Right ventricle myocardium inferior (tissue), 1 donor: ENCODE measurements around the gene CDK11B. TPM values are rescaled to one million over a fixed set of nuclear protein-coding genes. Genes with fewer than 3 reads are reported as not detected.
"Not testable (repeated sequence)": the region's sequence is repeated elsewhere in the genome, so short reads cannot be mapped to it uniquely, and the experiment has no call there.

Experiments
- ATAC-seq: fragments of 200-7000 bp; cut with Tn5 transposase; one replicate; pipeline ENCODE4 v1.9.1; 2020; ENCODE audit warnings: mild to moderate bottlenecking, moderate library complexity
- DNase-seq: peaks from one replicate; pipeline ENCODE4 v3.0.0; 2021; ENCODE audit errors: missing footprints
- intact Hi-C: fragments of 100-400 bp; cut with DNase I; formaldehyde crosslinking; loops from one replicate; pipeline ENCODE4 v1.11.0; 2022
- total RNA-seq: library from RNA; stranded (reverse); fragmentation: NEBNext Ultra II Directional; extraction: Animal tissue kit (Norgen Biotek cat#: 25700); gene quantifications from one replicate; pipeline ENCODE4 v1.2.1, GENCODE V29; 2021
- donor health status: DM: no; HTN: yes; CAD: no; lungs with severe emphysema.

The CDK11B gene
- total RNA-seq, 1 donor from 2014 or later: 24.0 TPM

DNA sequence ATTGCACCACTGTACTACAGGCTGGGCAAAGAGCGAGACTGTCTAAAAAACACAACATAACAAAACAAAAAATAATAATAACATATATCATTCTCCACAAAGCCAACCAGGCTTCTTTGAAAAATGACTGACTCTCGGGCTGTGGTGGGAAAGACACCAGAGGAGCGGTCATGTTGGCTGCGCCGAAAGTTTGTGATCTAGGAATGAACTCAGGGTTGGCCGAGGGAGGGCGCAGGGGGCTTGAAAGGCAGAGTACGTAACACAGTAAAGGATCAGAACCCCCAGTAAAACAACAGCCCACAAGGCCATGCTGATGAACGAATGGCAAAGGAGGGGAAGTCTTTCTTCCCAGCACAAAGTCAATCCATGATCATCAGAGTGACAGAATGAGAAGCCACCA lies 29.0 kb upstream of the CDK11B start:
- DNase-seq (no peak), ATAC-seq (no peak)
- intact Hi-C loops: no loop called here

DNA sequence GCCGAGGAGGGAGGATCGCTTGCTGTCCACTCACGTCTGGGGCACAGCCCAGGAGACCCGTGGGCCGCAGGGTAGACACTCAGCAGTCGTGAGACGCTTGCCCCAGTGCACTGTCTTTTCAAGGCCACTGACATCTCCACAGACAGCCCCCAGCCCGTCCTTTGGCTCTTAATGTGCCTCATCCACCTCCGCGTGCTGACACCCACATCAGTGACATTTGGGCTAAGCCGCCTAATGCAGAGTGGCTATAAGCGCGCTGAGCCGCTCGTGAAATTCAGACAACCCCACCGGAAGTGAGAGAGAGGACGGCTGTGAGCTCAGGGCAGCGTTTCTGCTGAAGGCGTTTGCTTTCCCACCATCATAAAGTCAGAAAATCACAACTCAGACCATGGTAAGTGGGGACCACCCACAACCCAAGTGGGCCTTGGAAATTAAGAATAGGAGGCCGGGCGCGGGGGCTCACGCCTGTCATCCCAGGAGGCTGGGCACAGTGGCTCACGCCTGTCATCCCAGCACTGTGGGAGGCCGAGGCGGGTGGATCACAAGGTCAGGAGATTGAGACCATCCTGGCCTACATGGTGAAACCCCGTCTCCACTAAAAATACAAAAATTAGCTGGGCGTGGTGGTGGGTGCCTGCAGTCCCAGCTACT lies 25.4 kb upstream of the CDK11B start:
- intact Hi-C loops: no loop called here
- ATAC-seq (no peak), DNase-seq (no peak)

DNA sequence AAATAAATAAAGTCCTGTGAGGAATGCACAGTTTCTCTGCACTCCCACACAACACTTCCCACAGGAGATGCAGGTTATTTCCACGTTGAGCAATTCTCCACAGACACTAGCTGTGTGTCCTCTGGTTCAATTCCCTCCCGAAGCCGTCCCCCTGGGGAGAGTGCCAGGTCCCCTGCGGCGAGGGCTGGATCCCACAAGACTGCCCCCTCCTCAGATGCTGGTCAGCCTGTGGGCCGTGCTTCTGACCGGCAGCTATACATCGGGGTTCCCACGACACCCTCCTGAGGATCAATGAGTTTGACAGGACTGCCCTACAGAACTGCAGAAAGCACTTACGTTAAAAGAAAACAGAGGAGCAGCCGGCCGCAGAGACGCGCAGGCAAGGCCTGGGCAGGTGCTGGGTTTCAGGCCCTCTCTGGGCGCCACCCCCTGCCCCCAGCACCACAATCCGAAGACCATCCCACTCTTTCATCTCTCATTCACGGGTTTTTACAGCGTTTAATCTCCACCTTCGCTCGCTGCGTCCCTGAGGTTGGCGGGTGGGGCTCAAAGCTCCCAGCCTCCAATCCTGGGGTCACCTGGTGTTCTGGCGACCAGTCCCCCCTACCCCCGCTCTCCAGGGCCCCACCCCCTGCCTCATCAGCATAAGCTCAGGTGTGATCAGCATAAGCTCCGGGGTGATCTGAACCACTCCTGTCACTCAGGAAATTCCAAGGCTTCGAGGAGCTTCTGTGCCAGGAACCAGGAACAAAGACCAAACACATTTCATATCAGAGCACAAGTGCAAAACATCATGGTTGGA lies 24.5 kb upstream of the CDK11B start:
- DNase-seq (no peak), ATAC-seq (no peak)
- intact Hi-C loops: no loop called here

DNA sequence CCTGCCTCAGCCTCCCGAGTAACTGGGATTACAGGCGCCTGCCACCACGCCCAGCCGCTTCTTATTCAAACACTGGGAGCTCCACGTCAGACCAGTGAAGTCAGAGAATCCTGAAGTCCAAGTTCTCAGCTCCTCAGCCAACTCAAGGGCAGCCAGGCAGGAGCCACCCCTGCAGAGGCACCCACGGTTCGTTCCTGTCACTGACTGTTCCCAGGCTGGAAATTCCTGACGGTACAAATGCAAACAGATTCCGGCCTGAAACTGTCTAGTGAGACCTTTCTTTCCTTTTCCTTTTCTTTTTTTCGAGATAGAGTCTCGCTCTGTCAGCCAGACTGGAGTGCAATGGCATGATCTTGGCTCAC lies 22.1 kb upstream of the CDK11B start:
- DNase-seq: no peak

DNA sequence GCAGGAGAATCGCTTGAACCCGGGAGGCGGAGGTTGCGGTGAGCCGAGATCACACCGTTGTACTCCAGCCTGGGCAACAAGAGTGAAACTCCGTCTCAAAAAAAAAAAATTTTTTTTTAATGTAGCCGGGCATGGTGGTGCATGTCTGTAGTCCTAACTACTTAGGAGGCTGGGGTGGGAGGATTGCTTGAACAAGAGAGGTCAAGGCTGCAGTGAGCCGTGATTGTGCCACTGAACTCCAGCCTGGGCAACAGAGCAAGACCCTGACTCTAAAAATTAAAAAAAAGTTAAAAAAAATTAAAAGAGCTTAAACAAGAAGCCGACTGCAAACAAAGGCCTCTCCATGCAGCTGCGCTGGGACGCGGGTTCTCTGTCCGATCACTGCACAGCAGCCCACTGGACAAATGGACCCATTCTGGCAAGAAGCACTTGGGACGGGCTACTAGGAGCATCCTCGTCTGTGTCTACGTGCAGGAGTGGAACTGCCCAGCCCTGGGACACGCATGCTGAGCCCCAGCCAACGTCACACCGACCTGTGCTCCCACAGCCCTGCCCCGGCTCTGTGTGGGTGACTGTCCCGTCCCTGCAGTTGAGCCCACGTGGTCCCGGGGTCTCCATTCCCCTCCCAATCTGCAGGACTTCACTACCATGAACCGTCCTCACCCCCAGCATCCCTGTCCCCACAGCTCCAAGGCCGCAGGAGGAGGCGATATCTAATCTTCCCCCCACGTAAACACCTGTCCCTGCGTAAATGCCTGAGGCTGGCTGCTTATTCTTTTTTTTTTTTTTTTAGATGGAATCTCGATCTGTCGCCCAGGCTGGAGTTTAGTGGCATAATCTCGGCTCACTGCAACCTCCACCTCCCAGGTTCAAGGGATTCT lies 21.5 kb upstream of the CDK11B start:
- intact Hi-C loops: no loop called here
- ATAC-seq (no peak), DNase-seq (no peak)

More for the DNA sequence above, 22.1 kb upstream of the CDK11B start:
- no peak for ATAC-seq
- intact Hi-C loops: no loop called here

DNA sequence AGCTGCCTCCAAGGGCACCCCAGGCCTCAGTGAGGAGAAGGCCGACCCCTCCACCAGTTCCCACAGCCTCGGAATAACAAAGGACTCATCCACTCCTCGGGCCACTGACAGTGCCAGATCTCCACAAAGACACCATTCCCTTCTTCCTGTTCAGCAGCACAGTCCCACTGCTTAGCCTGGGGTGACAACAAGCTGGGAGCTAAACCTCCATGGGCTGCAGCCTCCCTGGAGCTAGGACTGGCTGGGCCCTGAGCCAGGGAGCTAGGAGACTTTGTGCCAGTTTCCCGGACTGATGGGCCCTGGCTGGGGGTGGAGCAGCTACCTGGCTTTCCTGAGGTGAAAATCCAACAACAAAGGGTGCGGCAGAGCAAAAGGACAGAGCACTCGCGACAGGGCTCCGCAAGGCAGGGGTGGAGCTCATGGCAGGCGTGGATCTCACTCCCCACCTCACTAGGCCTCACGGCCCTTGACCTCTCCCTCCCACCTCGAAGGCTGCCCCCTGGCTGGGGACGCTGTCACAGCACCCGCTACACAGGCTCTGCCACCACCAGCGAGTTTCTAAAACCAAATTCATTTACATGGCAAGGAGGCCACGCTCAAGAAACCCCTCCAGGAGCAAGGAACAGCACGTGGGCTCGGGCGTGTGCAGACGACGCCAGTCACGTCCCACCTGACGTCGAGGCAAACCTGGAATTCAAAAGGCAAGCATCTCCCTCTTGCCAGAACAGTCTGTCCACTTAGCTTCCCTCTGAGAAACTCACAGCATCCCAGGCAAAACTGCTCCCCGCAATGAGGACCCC lies 20.0 kb upstream of the CDK11B start:
- DNase-seq: no peak
- no peak for ATAC-seq

DNA sequence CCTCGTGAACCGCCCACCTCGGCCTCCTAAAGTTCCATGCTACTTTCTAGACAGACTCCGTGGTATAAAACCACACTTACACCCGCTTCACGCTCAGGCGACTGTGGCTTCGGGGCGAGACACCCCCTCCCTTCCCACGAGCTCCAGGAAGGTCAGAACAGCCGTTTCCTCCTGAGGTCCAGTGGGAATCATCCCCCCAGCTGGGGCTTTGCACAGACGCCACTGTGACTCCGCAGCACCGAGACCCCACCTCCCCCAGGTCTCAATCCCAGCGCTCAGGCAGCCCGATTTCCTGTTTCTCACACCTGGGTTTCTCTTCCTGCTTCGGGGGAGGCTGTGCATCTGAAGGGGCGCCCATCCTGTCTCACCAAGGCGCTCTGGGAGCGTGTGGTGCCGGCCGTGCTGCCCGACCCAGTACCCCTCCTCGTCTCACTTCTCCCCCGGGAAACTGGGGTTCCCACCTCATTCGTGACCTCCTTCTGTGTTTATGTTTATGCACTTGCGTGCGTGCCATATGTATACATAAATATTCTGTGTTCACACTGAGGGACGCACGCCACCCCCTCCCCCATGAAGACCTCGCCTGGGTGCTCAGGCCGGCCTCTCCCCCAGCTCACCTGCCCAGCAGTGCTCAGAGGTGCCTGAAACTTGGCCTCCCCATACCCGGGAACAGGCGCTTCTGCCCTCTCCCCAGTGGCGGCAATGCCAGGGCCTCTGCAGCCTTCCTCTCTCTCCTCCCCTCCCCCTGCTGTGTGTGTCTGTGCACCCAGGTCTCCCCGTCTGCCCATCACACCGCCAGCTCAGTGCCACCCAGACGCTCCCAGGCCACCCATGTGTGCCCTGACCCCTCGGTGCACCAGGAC lies 19.1 kb upstream of the CDK11B start:
- intact Hi-C loops: no loop called here
- no peak for ATAC-seq
- DNase-seq: no peak

More for the DNA sequence above, 20.0 kb upstream of the CDK11B start:
- intact Hi-C loops: no loop called here

DNA sequence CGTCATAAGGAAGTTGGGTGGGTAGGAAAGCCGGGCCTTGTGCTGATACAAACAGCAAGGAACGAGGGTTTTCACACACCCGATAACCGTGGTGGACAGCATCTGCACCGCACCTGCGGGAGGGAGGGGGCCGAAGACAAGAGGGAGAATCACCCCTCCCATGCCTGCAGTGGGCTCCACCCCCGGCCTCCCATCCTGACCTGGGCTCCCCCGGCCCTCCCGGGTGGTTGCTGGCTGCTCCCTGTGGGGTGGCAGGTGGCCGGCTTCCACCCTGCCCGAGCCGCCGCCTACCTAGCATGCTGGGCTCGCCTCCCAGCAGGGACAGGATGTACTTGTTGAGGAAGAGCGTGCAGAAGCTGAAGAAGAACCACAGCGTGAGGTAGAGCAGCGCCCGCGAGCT lies 17.3 kb upstream of the CDK11B start:
- intact Hi-C loops: not testable (repeated sequence)

DNA sequence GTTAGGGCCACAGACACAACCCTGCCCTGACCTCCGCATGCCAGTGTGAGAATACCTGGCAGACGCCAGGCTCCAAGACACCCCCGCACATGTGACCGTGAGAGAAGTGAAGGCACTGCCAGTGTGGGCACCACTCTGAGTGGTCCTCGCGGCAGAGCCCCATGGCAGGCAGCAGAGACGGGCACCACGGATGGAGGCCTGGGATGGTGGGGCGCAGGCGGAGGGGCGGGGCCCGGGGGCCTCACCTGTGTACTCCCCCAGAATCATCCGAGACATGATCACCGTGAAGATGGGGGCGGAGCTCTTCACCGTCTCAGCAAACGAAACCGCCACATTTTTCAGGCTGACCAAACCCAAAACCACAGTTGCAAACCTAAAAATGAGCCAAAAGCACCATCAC lies 16.4 kb upstream of the CDK11B start:
- ATAC-seq, intact Hi-C loops, DNase-seq: not testable (repeated sequence)

More for the DNA sequence above, 17.3 kb upstream of the CDK11B start:
- DNase-seq, ATAC-seq: not testable (repeated sequence)

DNA sequence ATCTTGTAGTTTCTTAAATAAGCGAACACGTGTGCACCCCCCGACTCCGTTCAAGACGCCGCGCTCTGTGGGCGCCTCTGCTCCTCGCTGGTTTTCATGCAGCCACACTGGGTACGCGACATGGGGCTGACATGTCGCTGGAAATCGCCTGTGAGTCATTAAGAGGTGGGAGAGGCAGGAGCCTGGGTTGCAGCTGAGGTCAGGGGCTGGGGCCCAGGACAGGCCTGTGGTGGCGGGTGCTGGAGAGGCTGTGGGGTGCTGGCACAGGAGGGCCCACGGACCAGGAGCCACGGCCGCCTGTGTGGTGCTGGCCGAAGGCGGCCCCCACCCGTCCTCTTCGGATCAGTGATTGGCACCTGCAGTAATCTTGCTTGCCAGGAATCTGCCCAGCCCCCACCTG lies 16.0 kb upstream of the CDK11B start:
- intact Hi-C loops, ATAC-seq, DNase-seq: not testable (repeated sequence)

DNA sequence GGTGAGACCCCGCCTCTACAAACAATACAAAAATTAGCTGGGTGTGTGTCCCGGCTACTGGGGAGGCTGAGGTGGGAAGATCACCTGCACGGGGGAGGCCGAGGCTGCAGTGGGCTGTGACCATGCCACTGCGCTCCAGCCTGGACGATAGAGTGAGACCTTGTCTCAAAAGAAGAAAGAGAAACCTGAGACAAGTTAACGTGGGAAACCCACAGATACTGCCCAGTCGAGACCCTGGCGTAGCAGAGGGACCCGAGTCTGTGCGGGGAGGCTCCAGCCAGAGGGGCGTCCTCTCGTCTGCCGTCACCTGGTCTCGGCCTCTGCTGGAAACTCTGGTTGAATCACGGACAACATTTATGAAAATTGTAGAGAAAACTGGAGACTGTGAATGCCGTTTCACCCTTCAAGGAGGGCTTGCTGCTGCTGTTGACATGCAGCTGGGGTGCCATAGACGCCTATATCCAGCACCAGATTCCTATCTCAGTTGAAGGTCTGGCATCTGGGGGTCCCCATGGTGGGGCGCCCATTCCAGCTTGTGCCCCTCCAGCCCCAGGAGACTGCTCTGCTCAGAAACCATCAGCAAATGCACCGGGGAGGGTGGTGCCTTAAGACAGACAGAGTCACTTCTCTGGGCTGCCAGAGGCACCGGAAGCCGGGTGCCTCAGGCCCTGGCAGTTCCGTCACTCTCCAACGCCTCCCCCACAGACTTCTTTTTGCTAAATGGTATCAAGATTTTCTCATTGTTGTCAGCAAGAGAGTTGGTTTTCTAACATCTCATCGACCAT lies 13.6 kb upstream of the CDK11B start:
- intact Hi-C loops: no loop called here
- ATAC-seq: no peak
- DNase-seq: no peak

DNA sequence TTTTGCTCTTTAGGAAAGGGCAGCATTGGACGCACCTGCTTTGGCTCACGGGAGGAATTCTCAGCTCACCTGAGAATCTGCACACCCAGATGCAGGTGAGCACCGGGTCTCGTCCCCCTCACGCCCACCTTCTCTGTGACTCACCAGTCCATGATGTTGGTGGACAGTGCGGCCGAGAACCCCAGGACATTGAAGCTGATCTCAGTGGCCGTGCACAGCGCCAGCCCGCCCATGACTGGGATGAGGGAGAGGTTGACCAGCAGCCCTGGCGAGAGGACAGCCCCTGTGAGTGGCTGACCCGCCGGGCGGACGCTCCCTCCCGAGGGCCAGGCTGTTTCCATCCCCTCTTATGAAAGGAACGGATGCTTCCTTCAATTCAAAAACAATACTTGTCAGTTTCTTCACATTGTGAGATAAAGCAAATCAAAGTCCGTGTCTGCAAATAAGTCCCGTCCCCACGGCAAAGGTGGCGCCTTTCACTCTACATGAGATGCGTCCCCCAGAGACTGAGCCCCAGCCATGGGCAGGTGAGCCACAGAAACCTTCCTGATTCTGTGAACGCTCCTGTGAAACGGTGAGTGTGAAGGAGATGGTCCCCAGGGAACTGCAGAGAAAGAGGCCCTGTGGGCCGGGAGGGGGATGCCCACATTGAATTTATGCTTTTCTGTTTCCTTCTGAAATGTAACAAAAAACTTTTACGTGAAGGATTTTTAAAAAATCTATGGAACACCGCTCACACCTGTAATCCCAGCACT lies 12.7 kb upstream of the CDK11B start:
- DNase-seq: no peak
- no peak for ATAC-seq
- intact Hi-C loops: no loop called here

DNA sequence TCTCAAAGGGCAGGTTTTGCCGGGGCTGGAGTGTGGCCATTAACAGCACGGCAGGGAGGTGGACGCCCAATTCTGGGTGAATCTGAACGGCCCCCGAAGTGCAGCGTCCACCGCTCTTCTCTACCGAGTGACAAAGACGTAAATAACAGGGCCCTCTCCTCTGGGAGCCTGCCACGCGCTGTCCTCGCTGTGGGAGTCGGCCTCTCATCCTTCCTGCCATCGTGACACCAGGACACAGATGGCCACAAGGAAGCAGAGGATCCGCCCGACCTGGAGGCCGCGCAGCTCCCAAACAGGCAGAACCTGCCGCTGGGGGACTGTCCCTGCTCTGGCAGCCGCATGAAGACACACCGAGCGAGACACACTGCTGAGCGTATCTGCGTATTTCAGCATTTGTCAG lies 12.1 kb upstream of the CDK11B start:
- no peak for ATAC-seq
- intact Hi-C loops: no loop called here
- DNase-seq: no peak

DNA sequence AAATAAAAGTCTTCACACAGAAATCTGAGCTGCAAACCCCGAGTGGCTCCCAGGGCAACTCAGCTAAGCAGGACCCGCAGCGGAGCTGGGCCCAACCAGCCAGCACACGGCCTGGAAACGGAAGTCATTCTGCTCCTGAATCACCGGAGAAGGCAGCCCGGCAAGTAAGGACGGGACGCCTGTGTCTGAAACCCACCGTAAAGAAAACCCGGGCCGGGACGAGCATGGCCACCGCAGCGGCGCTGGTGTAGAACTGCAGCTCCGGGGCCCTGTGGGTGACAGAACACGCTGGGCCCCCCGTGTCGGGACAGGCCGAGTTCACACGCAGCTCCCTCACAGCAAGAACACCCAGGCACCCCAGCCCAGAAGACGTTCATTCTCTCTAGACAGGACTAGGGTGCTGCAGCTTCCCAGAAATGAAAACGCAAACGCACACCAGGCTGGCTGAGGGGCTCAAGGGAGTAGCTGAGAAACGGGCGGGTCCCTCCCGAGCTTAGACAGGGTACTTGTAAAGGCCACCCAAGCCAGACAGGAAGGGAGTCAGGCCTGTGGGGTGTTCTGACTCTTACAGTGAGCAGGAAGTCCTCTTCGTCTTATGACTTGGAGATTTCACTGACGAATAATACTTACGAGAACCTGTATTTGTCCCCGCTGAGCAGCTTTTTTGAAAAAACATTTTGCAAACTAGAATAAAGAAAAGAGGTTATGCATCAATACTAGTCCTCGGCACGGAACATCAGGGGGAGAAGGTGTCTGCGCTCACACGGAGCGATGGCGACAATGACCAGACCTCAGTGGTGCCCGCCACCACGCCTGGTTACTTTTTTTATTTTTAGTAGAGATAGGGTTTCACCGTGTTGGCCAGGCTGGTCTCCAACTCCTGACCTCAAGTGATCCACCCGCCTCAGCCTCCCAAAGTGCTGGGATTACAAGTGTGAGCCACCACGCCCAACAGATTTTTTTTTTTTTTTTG lies 10.9 kb upstream of the CDK11B start:
- ATAC-seq (no peak), DNase-seq (no peak)
- intact Hi-C loops: no loop called here

DNA sequence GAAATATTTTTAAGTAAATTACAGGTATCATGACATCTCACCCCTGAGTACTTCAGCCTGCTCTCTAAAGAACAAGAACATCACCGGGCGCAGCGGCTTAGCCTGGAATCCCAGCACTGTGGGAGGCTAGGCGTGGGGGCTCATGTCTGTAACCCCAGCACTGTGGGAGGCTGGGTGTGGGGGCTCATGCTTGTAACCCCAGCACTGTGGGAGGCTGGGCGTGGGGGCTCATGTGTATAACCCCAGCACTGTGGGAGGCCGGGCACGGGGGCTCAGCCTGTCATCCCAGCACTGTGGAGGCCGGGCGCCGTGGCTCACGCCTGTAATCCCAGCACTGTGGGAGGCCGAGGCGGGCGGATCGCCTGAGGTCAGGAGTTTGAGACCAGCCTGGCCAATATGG lies 7.7 kb upstream of the CDK11B start:
- ATAC-seq (no peak), DNase-seq (no peak)
- intact Hi-C loops: no loop called here
